Naive thymus-derived CD4-positive, alpha-beta T cell (primary cell): ENCODE data around the gene COPZ1. TPM values are rescaled to one million over a fixed set of nuclear protein-coding genes. Genes with fewer than 3 reads are reported as not detected.
A peak's percentile ranks its signal among the peaks of the same experiment; 100 is the strongest.

ENCODE experiments used
- ATAC-seq: fragments of 150-1000 bp; cut with Tn5 transposase; 2 replicates; pipeline ENCODE4 v1.10.0; 2021; ENCODE audit warnings: mild to moderate bottlenecking, moderate library complexity
- CTCF ChIA-PET: fragments of 350-600 bp; sonication (Branson Sonifier 250); formaldehyde crosslinking; loops from one replicate; lab custom pipeline; 2021; ENCODE audit warnings: antibody characterized with exemption; lab: Charles Lee
- POLR2A ChIA-PET: fragments of 350-600 bp; sonication (Branson Sonifier 250); formaldehyde crosslinking; loops from one replicate; lab custom pipeline; 2021; ENCODE audit warnings: antibody characterized with exemption, inconsistent platforms; lab: Charles Lee
- DNase-seq, 9 donors: peaks; one replicate each; pipeline versions ENCODE4 v3.0.0 to v3.0.0-alpha.2; 2020 to 2022; ENCODE audit warnings: mixed read lengths in 1 of 9
- H3K27ac ChIP-seq: one replicate; pipeline ENCODE4 v1.7.0; 2013; ENCODE audit warnings: mild to moderate bottlenecking, low read depth, low read length, moderate library complexity
- H3K27me3 ChIP-seq, 2 donors: one replicate each; pipeline ENCODE4 v1.7.0; 2013; ENCODE audit warnings: low read length in 2 of 2, mild to moderate bottlenecking in 2 of 2, moderate library complexity in 2 of 2; ENCODE audit not compliant: control insufficient read depth in 2 of 2, insufficient read depth in 2 of 2
- H3K36me3 ChIP-seq, 3 experiments: 1 replicate in 2 of 3; 2 replicates in 1 of 3; pipeline ENCODE4 v1.7.0; 2013; ENCODE audit warnings: low read length in 3 of 3, mild to moderate bottlenecking in 3 of 3, moderate library complexity in 1 of 3; ENCODE audit not compliant: insufficient read depth in 3 of 3, control insufficient read depth in 2 of 3
- H3K4me1 ChIP-seq, 2 donors: one replicate each; pipeline ENCODE4 v1.7.0; 2013; ENCODE audit warnings: low read length in 2 of 2, mild to moderate bottlenecking in 2 of 2, moderate library complexity in 1 of 2; ENCODE audit not compliant: control insufficient read depth in 2 of 2, insufficient read depth in 2 of 2
- H3K4me3 ChIP-seq: 2 replicates; pipeline ENCODE4 v1.7.0; 2013; ENCODE audit warnings: mild to moderate bottlenecking, low read length
- H3K9me3 ChIP-seq, 3 experiments: 1 replicate in 2 of 3; 2 replicates in 1 of 3; pipeline ENCODE4 v1.7.0; 2013; ENCODE audit warnings: low read length in 3 of 3; ENCODE audit not compliant: control insufficient read depth in 2 of 3
- H3K27ac Mint-ChIP-seq, 9 donors: one replicate each; pipeline ENCODE4 v1.8.0; 2020 to 2022; ENCODE audit warnings: mixed read lengths in 9 of 9, mild to moderate bottlenecking in 8 of 9, moderate library complexity in 5 of 9, inconsistent platforms in 2 of 9
- H3K27me3 Mint-ChIP-seq, 5 donors: one replicate each; pipeline ENCODE4 v1.8.0; 2021 to 2022; ENCODE audit warnings: mixed read lengths in 5 of 5, mild to moderate bottlenecking in 1 of 5
- H3K36me3 Mint-ChIP-seq, 5 donors: one replicate each; pipeline ENCODE4 v1.8.0; 2020 to 2022; ENCODE audit warnings: mixed read lengths in 5 of 5, mild to moderate bottlenecking in 3 of 5, inconsistent platforms in 1 of 5
- H3K4me1 Mint-ChIP-seq, 7 donors: one replicate each; pipeline ENCODE4 v1.8.0; 2020 to 2022; ENCODE audit warnings: mixed read lengths in 7 of 7, mild to moderate bottlenecking in 3 of 7, inconsistent platforms in 1 of 7
- H3K4me3 Mint-ChIP-seq, 10 donors: one replicate each; pipeline ENCODE4 v1.8.0; 2020 to 2022; ENCODE audit warnings: mild to moderate bottlenecking in 10 of 10, mixed read lengths in 10 of 10, moderate library complexity in 6 of 10, inconsistent platforms in 2 of 10
- H3K9me3 Mint-ChIP-seq, 11 donors: one replicate each; pipeline ENCODE4 v1.8.0; 2020 to 2022; ENCODE audit warnings: mixed read lengths in 11 of 11, mild to moderate bottlenecking in 4 of 11, inconsistent platforms in 1 of 11, moderate library complexity in 1 of 11
- intact Hi-C, 2 donors: fragments of 100-400 bp; cut with micrococcal nuclease; formaldehyde crosslinking; loops; one replicate each; pipeline ENCODE4 v1.15.1; 2023
- polyA plus RNA-seq, 2 donors: library from polyadenylated mRNA; unstranded; fragments of 300-500 nt; fragmentation: Illumina TruSeq; gene quantifications; one replicate each; pipeline ENCODE4 v1.2.3, GENCODE V29; 2021
- total RNA-seq, 6 experiments: library from RNA in 5 of 6; stranded (reverse) in 5 of 6; gene quantifications; 1 replicate in 5 of 6; 2 replicates in 1 of 6; pipeline ENCODE4 v1.2.3 and lab custom pipeline; 2021 to 2026

COPZ1 gene
- total and polyA plus RNA-seq, 7 experiments from 2014 or later, result 47.5 to 171 (median 83.1) TPM

DNA sequence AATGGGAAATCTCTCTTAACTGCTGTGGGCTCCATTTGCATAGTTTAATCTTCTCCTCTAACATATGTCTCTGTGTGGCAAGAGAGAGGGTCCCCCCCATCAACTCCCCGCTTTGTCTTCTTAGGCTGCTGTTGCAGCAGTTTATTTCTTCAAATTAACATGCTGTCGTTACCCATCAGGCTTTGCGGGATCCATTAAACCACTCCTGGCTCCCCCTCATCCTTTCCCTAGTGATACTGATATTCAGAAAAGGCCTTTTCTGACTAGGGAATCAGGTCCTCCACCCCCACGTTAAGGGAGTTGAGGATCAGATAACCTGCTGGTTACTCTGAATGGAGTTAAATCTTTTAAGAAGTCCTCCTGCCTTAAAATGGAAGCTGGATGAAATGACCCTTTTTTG is 24.1 kb downstream of the COPZ1 start:
- intact Hi-C loops, result no loop called here
- DNase-seq (no peak), ATAC-seq (no peak)
- H3K4me1 Mint-ChIP-seq, result peaks cover 9 to 22% (median 18%) of the 10 kb centered on the region in 7 donors
- no peaks in the 10 kb centered on the region for H3K27me3 ChIP-seq
- no peak overlapping the region for H3K27ac Mint-ChIP-seq
- H3K4me3 Mint-ChIP-seq, result no peak overlapping the region
- H3K27me3 Mint-ChIP-seq, result no peaks in the 10 kb centered on the region
- H3K27ac ChIP-seq, result no peak overlapping the region
- H3K9me3 Mint-ChIP-seq, result no peaks in the 10 kb centered on the region
- peaks cover 0 to 61% (median 31%) of the 10 kb centered on the region in 3 experiments for H3K36me3 ChIP-seq
- H3K4me1 ChIP-seq, result peaks cover 0 to 9% of the 10 kb centered on the region in 2 donors
- H3K4me3 ChIP-seq, result no peak overlapping the region
- H3K36me3 Mint-ChIP-seq, result peaks cover 14 to 37% (median 27%) of the 10 kb centered on the region in 5 donors
- H3K9me3 ChIP-seq, result no peaks in the 10 kb centered on the region
- CTCF ChIA-PET, result interaction anchor here (1.5 kb wide), 1 partner anchor 13 kb away, joined by 3 read pairs; no protein-coding TSS in a partner anchor
- POLR2A ChIA-PET, result no interaction called here

DNA sequence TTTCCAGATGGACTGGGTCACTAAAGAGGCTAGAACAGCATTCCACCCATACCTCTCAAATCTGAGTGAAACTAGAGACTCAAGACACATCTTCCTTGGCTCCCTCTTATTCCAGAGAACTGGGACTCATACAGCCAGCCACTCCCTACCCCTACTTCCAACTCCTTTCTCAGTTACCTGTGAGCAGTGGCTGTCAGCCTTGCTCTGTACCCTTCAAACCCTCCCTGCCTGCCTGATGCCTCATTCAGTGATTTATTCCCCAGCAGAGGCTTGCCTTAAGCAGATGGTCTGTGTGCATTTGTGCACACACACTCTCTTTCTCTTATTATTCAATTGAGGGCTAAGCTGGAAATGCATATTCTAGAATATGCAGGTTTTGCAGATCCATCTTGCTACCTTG is 24.7 kb downstream of the COPZ1 start:
- CTCF ChIA-PET, result interaction anchor here (1.5 kb wide), 1 partner anchor 13 kb away, joined by 3 read pairs; no protein-coding TSS in a partner anchor
- POLR2A ChIA-PET, result interaction anchor here (1.0 kb wide), 1 partner anchor 17 kb away, joined by 4 read pairs; no protein-coding TSS in a partner anchor
- H3K27me3 ChIP-seq, result no peaks in the 10 kb centered on the region
- H3K4me3 ChIP-seq, result no peak overlapping the region
- H3K9me3 Mint-ChIP-seq, result no peaks in the 10 kb centered on the region
- no peaks in the 10 kb centered on the region for H3K9me3 ChIP-seq
- no peak overlapping the region for H3K27ac ChIP-seq
- H3K36me3 Mint-ChIP-seq, result peaks cover 14 to 37% (median 27%) of the 10 kb centered on the region in 5 donors
- H3K27me3 Mint-ChIP-seq, result no peaks in the 10 kb centered on the region
- peaks cover 0 to 9% of the 10 kb centered on the region in 2 donors for H3K4me1 ChIP-seq
- intact Hi-C loops, result no loop called here
- ATAC-seq (no peak), DNase-seq (no peak)
- H3K36me3 ChIP-seq, result peaks cover 0 to 59% (median 31%) of the 10 kb centered on the region in 3 experiments
- H3K27ac Mint-ChIP-seq, result peak overlapping the region in 3 of 9 donors; percentile 4 to 62 (median 44)
- no peak overlapping the region for H3K4me3 Mint-ChIP-seq
- peaks cover 9 to 22% (median 18%) of the 10 kb centered on the region in 7 donors for H3K4me1 Mint-ChIP-seq

DNA sequence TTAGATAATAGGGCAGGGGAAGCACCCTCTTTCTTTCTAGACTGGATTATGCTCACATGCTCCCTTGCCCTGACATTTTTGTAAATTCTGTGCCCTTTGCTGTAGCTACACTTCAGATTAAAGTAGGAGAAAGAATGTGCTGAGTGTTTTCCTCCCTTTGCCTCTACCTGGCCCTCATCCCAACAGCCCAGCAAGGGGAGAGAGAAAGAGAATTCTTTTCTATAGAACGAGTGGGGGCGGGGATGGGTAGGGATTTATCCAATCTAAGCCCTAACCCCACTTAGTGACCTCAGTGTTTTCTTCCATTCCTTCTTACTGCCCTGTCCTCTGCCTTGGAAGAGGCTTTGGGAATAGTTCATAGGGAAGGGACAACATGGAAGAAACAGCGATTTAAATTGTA is 25.8 kb downstream of the COPZ1 start:
- Histone ChIP-seq H3K9me3 (no peaks in the 10 kb centered on the region), H3K36me3 (peaks cover 0 to 50% (median 24%) of the 10 kb centered on the region in 3 experiments), H3K4me3 (no peak overlapping the region), H3K27me3 (no peaks in the 10 kb centered on the region), H3K4me1 (peaks cover 0 to 9% of the 10 kb centered on the region in 2 donors), H3K27ac (no peak overlapping the region)
- peaks cover 14 to 32% (median 21%) of the 10 kb centered on the region in 5 donors for H3K36me3 Mint-ChIP-seq
- no peaks in the 10 kb centered on the region for H3K9me3 Mint-ChIP-seq
- H3K27ac Mint-ChIP-seq, result peak overlapping the region in 5 of 9 donors; percentile 31 to 85 (median 78)
- intact Hi-C loops, result no loop called here
- H3K27me3 Mint-ChIP-seq, result no peaks in the 10 kb centered on the region
- POLR2A ChIA-PET, result interaction anchor here (1.0 to 3.3 kb wide), 5 partner anchors 9 to 71 kb away, joined by 3 to 14 read pairs (median 4); partner anchors contain the start of genes CBX5 and HNRNPA1
- peaks cover 9 to 23% (median 18%) of the 10 kb centered on the region in 7 donors for H3K4me1 Mint-ChIP-seq
- peak overlapping the region in 1 of 10 donors; percentile 93 for H3K4me3 Mint-ChIP-seq
- DNase-seq, result no peak
- CTCF ChIA-PET, result interaction anchor here (2.7 to 2.9 kb wide), 2 partner anchors 18 to 26 kb away, joined by 8 to 10 read pairs; partner anchors contain the start of gene COPZ1
- no peak for ATAC-seq

DNA sequence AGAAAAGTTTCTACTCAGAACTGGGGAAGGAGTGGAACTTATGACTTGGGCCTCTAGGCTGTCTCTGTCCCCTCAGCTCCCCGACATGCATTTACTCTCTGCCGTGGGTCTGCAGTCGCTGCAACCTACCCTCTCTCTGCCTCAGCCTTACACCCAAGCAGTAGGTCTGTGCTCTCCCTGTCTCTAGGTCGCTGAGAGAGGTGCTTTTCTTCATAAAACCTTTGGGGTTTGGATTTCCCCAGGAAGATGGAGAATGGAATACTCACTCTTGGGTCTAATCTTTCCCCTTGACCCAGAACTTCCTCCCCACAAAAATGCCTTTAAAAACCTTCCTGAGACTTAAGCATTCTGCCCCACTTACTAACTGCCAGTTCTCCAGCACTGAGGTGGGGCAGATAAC is 26.4 kb downstream of the COPZ1 start:
- Mint-ChIP-seq H3K27me3 (no peaks in the 10 kb centered on the region), H3K36me3 (peaks cover 14 to 32% (median 21%) of the 10 kb centered on the region in 5 donors), H3K27ac (peak overlapping the region in 7 of 9 donors; percentile 83 to 93 (median 88)), H3K9me3 (no peaks in the 10 kb centered on the region), H3K4me1 (peaks cover 9 to 28% (median 18%) of the 10 kb centered on the region in 7 donors), H3K4me3 (peak overlapping the region in 6 of 10 donors; percentile 82 to 93 (median 85))
- ChIA-PET CTCF (interaction anchor here (2.7 to 2.9 kb wide), 2 partner anchors 17 to 27 kb away, joined by 8 to 10 read pairs; partner anchors contain the start of gene COPZ1), POLR2A (interaction anchor here (1.0 to 3.3 kb wide), 4 partner anchors 10 to 71 kb away, joined by 3 to 14 read pairs (median 4); partner anchors contain the start of genes CBX5 and HNRNPA1)
- no peak for ATAC-seq
- H3K4me3 ChIP-seq, result no peak overlapping the region
- H3K9me3 ChIP-seq, result no peaks in the 10 kb centered on the region
- H3K27ac ChIP-seq, result peak overlapping the region; percentile 63
- no peak for DNase-seq
- H3K4me1 ChIP-seq, result peaks cover 0 to 9% of the 10 kb centered on the region in 2 donors
- no peaks in the 10 kb centered on the region for H3K27me3 ChIP-seq
- intact Hi-C loops, result no loop called here
- peaks cover 0 to 49% (median 24%) of the 10 kb centered on the region in 3 experiments for H3K36me3 ChIP-seq

DNA sequence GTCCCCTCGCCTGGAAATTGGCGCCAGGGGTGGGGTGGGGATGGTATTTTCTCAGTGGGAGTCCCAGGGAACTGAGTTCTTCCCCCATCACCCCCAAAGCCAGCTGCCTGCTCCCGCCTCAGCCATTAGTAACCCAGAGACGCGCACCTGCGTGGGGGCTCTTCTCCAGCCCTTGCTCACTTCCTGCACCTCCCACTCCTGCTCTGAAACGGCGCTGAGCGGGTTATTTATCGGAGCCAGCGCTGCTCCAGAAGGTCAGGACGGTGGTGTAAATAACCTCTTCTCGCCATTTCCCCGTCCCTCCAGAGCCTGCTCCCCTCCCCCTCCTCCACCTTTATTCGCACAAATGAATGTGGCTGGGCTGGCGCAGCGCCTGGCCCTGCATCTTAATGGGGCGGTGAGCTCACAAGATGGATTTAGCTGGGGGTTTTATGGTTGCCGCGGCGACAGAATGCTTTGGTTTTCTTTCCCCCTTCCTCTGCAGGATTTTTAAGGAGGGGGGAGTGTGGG is 27.1 kb downstream of the COPZ1 start:
- Histone ChIP-seq H3K27ac (peak overlapping the region; percentile 63), H3K4me1 (peaks cover 0 to 9% of the 10 kb centered on the region in 2 donors), H3K36me3 (peaks cover 0 to 41% (median 18%) of the 10 kb centered on the region in 3 experiments), H3K9me3 (no peaks in the 10 kb centered on the region), H3K4me3 (peak overlapping the region; percentile 43), H3K27me3 (no peaks in the 10 kb centered on the region)
- Mint-ChIP-seq H3K36me3 (peaks cover 13 to 29% (median 21%) of the 10 kb centered on the region in 5 donors), H3K27me3 (no peaks in the 10 kb centered on the region), H3K4me1 (peaks cover 11 to 30% (median 18%) of the 10 kb centered on the region in 7 donors), H3K9me3 (no peaks in the 10 kb centered on the region), H3K4me3 (peak overlapping the region; percentile 70 to 93 (median 85)), H3K27ac (peak overlapping the region; percentile 58 to 93 (median 85))
- peak in 8 of 9 donors; percentile 11 to 62 (median 35) for DNase-seq
- CTCF ChIA-PET, result interaction anchor here (0.6 to 2.9 kb wide), 9 partner anchors 8 to 150 kb away, joined by 3 to 10 read pairs (median 5); partner anchors contain the start of gene COPZ1
- intact Hi-C loops, result loop anchor here in 1 of 2 donors (2.0 kb wide), 1 partner anchor 15 kb away; no protein-coding TSS in a partner anchor
- ATAC-seq, result peak; percentile 65
- POLR2A ChIA-PET, result interaction anchor here (0.9 to 3.3 kb wide), 10 partner anchors 9 to 92 kb away, joined by 3 to 14 read pairs (median 4); partner anchors contain the start of genes CBX5, COPZ1 and HNRNPA1
